Measurements from ENCODE around the gene COA7.
"Not testable (repeated sequence)": the region's sequence is repeated elsewhere in the genome, so short reads cannot be mapped to it uniquely, and the experiment has no call there.

Gene COA7

GRCh38 chr1:52695627-52696026 lies 2.5 kb downstream of the COA7 start:
- no peak for TF ChIP-seq CTCF (IDR thresholded peaks at IDR 0.05; ENCODE audit: extremely low read depth, missing control alignments)
- DNase-seq (ENCODE audit: low spot score) = no peak

- no peak for TF ChIP-seq CTCF (IDR thresholded peaks at IDR 0.05; ENCODE audit: extremely low read depth, missing control alignments)
- DNase-seq (ENCODE audit: low spot score) = no peak
These were observed 4.3 kb downstream of the COA7 start for GRCh38 chr1:52693843-52694242.

- not testable (repeated sequence) for DNase-seq (ENCODE audit: low spot score)
These were observed 4.8 kb downstream of the COA7 start for GRCh38 chr1:52693351-52693750.

GRCh38 chr1:52692697-52693096 lies 5.5 kb downstream of the COA7 start:
- no peak for TF ChIP-seq CTCF (IDR thresholded peaks at IDR 0.05; ENCODE audit: extremely low read depth, missing control alignments)

GRCh38 chr1:52691821-52692220 lies 6.3 kb downstream of the COA7 start:
- TF ChIP-seq CTCF (IDR thresholded peaks at IDR 0.05; ENCODE audit: extremely low read depth, missing control alignments) = no peak
- DNase-seq (ENCODE audit: low spot score) = no peak

More at GRCh38 chr1:52692697-52693096, 5.5 kb downstream of the COA7 start:
- DNase-seq (ENCODE audit: low spot score) = no peak

- TF ChIP-seq CTCF (IDR thresholded peaks at IDR 0.05; ENCODE audit: extremely low read depth, missing control alignments) = no peak
These were observed 11.3 kb downstream of the COA7 start for GRCh38 chr1:52686830-52687229.

GRCh38 chr1:52686261-52686751 lies 11.8 kb downstream of the COA7 start:
- TF ChIP-seq CTCF (IDR thresholded peaks at IDR 0.05; ENCODE audit: extremely low read depth, missing control alignments) = peak; percentile 77
- peak; percentile 78 for DNase-seq (ENCODE audit: low spot score)

More at GRCh38 chr1:52686830-52687229, 11.3 kb downstream of the COA7 start:
- DNase-seq (ENCODE audit: low spot score) = no peak

GRCh38 chr1:52684545-52684944 lies 13.6 kb downstream of the COA7 start:
- no peak for TF ChIP-seq CTCF (IDR thresholded peaks at IDR 0.05; ENCODE audit: extremely low read depth, missing control alignments)
- no peak for DNase-seq (ENCODE audit: low spot score)
